ENCODE measurements around the gene HIVEP3. TPM values are rescaled to one million over a fixed set of nuclear protein-coding genes. Genes with fewer than 3 reads are reported as not detected.

Gene HIVEP3
- total and polyA plus RNA-seq, 2 donors (not counting 1 experiment from before 2014, with no cell fraction given) = 2.0 to 5.1 TPM

DNA sequence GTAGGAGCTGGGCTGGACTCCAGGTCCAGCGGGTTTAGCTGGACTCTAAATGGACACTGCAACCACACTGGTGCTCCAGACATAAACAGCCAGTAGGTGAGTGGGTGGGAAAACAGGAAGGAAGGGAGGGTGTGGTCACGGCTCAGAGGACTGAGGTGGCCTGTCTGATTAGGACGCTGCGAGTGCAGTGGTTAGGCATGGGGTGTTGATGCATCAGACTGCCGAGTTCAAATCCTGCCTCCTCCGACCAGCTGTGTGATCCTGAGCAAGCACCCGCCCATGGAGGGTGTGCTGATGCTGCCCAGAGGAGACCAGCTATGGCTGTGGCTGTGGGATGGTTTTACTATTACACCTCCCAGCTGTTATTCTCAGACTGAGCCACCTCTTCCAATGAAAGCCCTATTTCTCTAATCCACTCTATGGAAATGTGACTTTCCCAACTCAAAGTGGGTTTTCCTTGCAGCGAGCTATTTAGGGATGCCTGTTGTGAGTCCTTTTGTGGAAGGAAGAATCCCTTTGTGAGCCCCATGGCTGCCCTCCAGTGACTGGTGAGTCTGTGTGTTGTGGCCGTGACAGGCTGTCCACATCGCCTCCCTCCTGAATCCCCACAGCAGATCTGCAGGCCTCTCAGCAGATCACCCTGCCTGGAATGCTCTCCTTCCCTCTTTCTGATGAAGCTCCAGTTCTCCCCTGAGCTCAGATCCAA is 377.7 kb downstream of the HIVEP3 start:
- Histone ChIP-seq H3K27me3 (replicated peaks in 1 of 4; ENCODE audit: control extremely low read depth in 1 of 4, control insufficient read depth in 3 of 4, insufficient read depth in 4 of 4, low read length in 3 of 4) (no peaks in the 10 kb centered on the region), H3K9ac (ENCODE audit: low read length) (no peak overlapping the region), H3K4me1 (ENCODE audit: control insufficient read depth in 2 of 2, insufficient read depth in 2 of 2, low read length in 2 of 2) (peaks cover 36 to 48% of the 10 kb centered on the region in 2 donors), H3K4me3 (ENCODE audit: control extremely low read depth in 1 of 5, extremely low read depth in 1 of 5, insufficient read depth in 1 of 5, low read depth in 2 of 5, low read length in 4 of 5) (no peak overlapping the region), H3K9me3 (ENCODE audit: control extremely low read depth in 1 of 3, control insufficient read depth in 2 of 3, insufficient read depth in 1 of 3, low read length in 2 of 3) (peaks cover 0 to 5% (median 0%) of the 10 kb centered on the region in 3 donors), H3K79me2 (ENCODE audit: control insufficient read depth, insufficient read depth, low read length) (peaks cover 10% of the 10 kb centered on the region), H3K4me2 (replicated peaks; ENCODE audit: low read depth, low read length, poor library complexity, severe bottlenecking) (peak overlapping the region; percentile 40), H3K27ac (ENCODE audit: low read length in 2 of 2) (no peak overlapping the region), H2AFZ (ENCODE audit: insufficient read depth, low read depth, low read length, poor library complexity, severe bottlenecking) (no peak overlapping the region), H4K20me1 (ENCODE audit: control insufficient read depth, insufficient read depth, low read length, poor library complexity, severe bottlenecking) (no peaks in the 10 kb centered on the region), H3K36me3 (replicated peaks in 1 of 2; ENCODE audit: control extremely low read depth in 1 of 2, control insufficient read depth in 1 of 2, extremely low read depth in 1 of 2, insufficient read depth in 2 of 2, low read length in 1 of 2) (peaks cover 0 to 10% of the 10 kb centered on the region in 2 experiments)
- peaks cover 56% of the 10 kb centered on the region for H3K4me1 Mint-ChIP-seq
- ChIA-PET CTCF (interaction anchor here (0.9 to 2.6 kb wide), 3 partner anchors 10 to 33 kb away, joined by 4 to 10 read pairs (median 7); no protein-coding TSS in a partner anchor), POLR2A (no interaction called here)
- ATAC-seq (ENCODE audit: low read depth) (peak; percentile 37), DNase-seq (no peak)
- no peaks in the 10 kb centered on the region for H3K9me3 Mint-ChIP-seq (ENCODE audit: insufficient read depth)
- peak overlapping the region; percentile 66 for H3K27ac Mint-ChIP-seq
- H3K4me3 Mint-ChIP-seq = peak overlapping the region; percentile 49
- 16% methylated on average over 6 of the region's 10 CpGs for WGBS (ENCODE audit: insufficient coverage)
- TF ChIP-seq, protein P1, sequence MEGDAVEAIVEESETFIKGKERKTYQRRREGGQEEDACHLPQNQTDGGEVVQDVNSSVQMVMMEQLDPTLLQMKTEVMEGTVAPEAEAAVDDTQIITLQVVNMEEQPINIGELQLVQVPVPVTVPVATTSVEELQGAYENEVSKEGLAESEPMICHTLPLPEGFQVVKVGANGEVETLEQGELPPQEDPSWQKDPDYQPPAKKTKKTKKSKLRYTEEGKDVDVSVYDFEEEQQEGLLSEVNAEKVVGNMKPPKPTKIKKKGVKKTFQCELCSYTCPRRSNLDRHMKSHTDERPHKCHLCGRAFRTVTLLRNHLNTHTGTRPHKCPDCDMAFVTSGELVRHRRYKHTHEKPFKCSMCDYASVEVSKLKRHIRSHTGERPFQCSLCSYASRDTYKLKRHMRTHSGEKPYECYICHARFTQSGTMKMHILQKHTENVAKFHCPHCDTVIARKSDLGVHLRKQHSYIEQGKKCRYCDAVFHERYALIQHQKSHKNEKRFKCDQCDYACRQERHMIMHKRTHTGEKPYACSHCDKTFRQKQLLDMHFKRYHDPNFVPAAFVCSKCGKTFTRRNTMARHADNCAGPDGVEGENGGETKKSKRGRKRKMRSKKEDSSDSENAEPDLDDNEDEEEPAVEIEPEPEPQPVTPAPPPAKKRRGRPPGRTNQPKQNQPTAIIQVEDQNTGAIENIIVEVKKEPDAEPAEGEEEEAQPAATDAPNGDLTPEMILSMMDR (IDR thresholded peaks at IDR 0.05) = no peak
- no peak for TF ChIP-seq EZH2 (IDR thresholded peaks at IDR 0.05; ENCODE audit: borderline replicate concordance, insufficient read depth, low read depth, low read length, poor library complexity, severe bottlenecking)
- intact Hi-C loops (cut with micrococcal nuclease) = no loop called here
- no peaks in the 10 kb centered on the region for H3K27me3 Mint-ChIP-seq

DNA sequence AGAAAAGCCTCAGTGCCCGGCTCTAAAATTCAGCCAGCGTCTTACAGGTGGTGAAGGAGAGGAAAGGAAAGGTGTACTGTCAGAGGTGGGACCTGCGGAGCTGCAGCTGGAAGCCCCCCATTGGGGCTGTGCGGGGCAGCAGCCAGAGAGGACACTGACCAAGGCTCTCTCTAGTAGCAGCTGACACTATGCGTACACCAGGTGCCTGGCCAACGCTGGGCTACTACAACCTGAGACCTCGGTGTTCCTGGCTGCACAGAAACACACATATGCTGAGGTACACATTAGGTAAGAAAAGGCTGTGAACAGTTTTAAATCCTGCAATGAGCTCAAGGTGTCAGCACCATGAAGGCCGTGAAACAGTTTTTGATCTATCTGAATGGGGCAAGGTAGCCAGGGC is 378.7 kb downstream of the HIVEP3 start:
- intact Hi-C loops (cut with micrococcal nuclease) = no loop called here
- Mint-ChIP-seq H3K9me3 (ENCODE audit: insufficient read depth) (no peaks in the 10 kb centered on the region), H3K4me1 (peaks cover 60% of the 10 kb centered on the region), H3K27ac (peak overlapping the region; percentile 57), H3K27me3 (no peaks in the 10 kb centered on the region), H3K4me3 (no peak overlapping the region)
- Histone ChIP-seq H3K4me3 (ENCODE audit: control extremely low read depth in 1 of 5, extremely low read depth in 1 of 5, insufficient read depth in 1 of 5, low read depth in 2 of 5, low read length in 4 of 5) (no peak overlapping the region), H3K9me3 (ENCODE audit: control extremely low read depth in 1 of 3, control insufficient read depth in 2 of 3, insufficient read depth in 1 of 3, low read length in 2 of 3) (peaks cover 0 to 5% (median 0%) of the 10 kb centered on the region in 3 donors), H4K20me1 (ENCODE audit: control insufficient read depth, insufficient read depth, low read length, poor library complexity, severe bottlenecking) (no peaks in the 10 kb centered on the region), H3K27ac (ENCODE audit: low read length in 2 of 2) (no peak overlapping the region), H3K27me3 (replicated peaks in 1 of 4; ENCODE audit: control extremely low read depth in 1 of 4, control insufficient read depth in 3 of 4, insufficient read depth in 4 of 4, low read length in 3 of 4) (no peaks in the 10 kb centered on the region), H3K4me1 (ENCODE audit: control insufficient read depth in 2 of 2, insufficient read depth in 2 of 2, low read length in 2 of 2) (peaks cover 36 to 47% of the 10 kb centered on the region in 2 donors), H3K36me3 (replicated peaks in 1 of 2; ENCODE audit: control extremely low read depth in 1 of 2, control insufficient read depth in 1 of 2, extremely low read depth in 1 of 2, insufficient read depth in 2 of 2, low read length in 1 of 2) (peaks cover 0 to 10% of the 10 kb centered on the region in 2 experiments), H3K4me2 (replicated peaks; ENCODE audit: low read depth, low read length, poor library complexity, severe bottlenecking) (no peak overlapping the region), H2AFZ (ENCODE audit: insufficient read depth, low read depth, low read length, poor library complexity, severe bottlenecking) (no peak overlapping the region), H3K79me2 (ENCODE audit: control insufficient read depth, insufficient read depth, low read length) (peaks cover 17% of the 10 kb centered on the region), H3K9ac (ENCODE audit: low read length) (no peak overlapping the region)
- TF ChIP-seq EZH2 (IDR thresholded peaks at IDR 0.05; ENCODE audit: borderline replicate concordance, insufficient read depth, low read depth, low read length, poor library complexity, severe bottlenecking) = no peak
- TF ChIP-seq, protein P1 (IDR thresholded peaks at IDR 0.05) = no peak
- ATAC-seq (ENCODE audit: low read depth) (no peak), DNase-seq (no peak)
- ChIA-PET POLR2A (no interaction called here), CTCF (interaction anchor here (2.1 to 2.6 kb wide), 2 partner anchors 24 to 34 kb away, joined by 7 to 10 read pairs; no protein-coding TSS in a partner anchor)
- 99% methylated on average over 8 of the region's 8 CpGs for WGBS (ENCODE audit: insufficient coverage)
